NCI-H1092 treated with DMSO at 0.1 percent for 48 hours (cell line): Measurements from ENCODE around the gene ASXL3.

Experiments
- DNase-seq: peaks from one replicate; lab custom pipeline; 2025; lab: John Stamatoyannopoulos, UW

ASXL3 gene

GRCh38 chr18:33583901-33584300 is 5.9 kb downstream of the ASXL3 start:
- no peak for DNase-seq

GRCh38 chr18:33584548-33585430 is 6.8 kb downstream of the ASXL3 start:
- DNase-seq, result peak; percentile 76

- DNase-seq, result no peak
Measured at GRCh38 chr18:33585431-33585775, 7.4 kb downstream of the ASXL3 start.

- DNase-seq, result no peak
Measured at GRCh38 chr18:33588361-33588760, 10.3 kb downstream of the ASXL3 start.

- no peak for DNase-seq
Measured at GRCh38 chr18:33593261-33593660, 15.2 kb downstream of the ASXL3 start.

- DNase-seq, result no peak
Measured at GRCh38 chr18:33594799-33595198, 16.8 kb downstream of the ASXL3 start.

- peak; percentile 65 for DNase-seq
Measured at GRCh38 chr18:33596178-33596854, 18.3 kb downstream of the ASXL3 start.

GRCh38 chr18:33600846-33601245 is 22.8 kb downstream of the ASXL3 start:
- no peak for DNase-seq

GRCh38 chr18:33603454-33603853 is 25.4 kb downstream of the ASXL3 start:
- DNase-seq, result no peak

GRCh38 chr18:33605250-33605649 is 27.2 kb downstream of the ASXL3 start:
- DNase-seq, result no peak

- no peak for DNase-seq
Measured at GRCh38 chr18:33606621-33607020, 28.6 kb downstream of the ASXL3 start.

- DNase-seq, result no peak
Measured at GRCh38 chr18:33611525-33612135, 33.6 kb downstream of the ASXL3 start.

GRCh38 chr18:33612632-33613031 is 34.6 kb downstream of the ASXL3 start:
- no peak for DNase-seq

- no peak for DNase-seq
Measured at GRCh38 chr18:33616556-33616955, 38.5 kb downstream of the ASXL3 start.

- DNase-seq, result no peak
Measured at GRCh38 chr18:33627114-33627513, 49.1 kb downstream of the ASXL3 start.

GRCh38 chr18:33630476-33630875 is 52.5 kb downstream of the ASXL3 start:
- DNase-seq, result no peak

GRCh38 chr18:33641141-33641540 is 63.1 kb downstream of the ASXL3 start:
- DNase-seq, result no peak

GRCh38 chr18:33644494-33644893 is 66.5 kb downstream of the ASXL3 start:
- no peak for DNase-seq

GRCh38 chr18:33647365-33647764 is 69.3 kb downstream of the ASXL3 start:
- no peak for DNase-seq

- no peak for DNase-seq
Measured at GRCh38 chr18:33652635-33653034, 74.6 kb downstream of the ASXL3 start.

GRCh38 chr18:33653231-33653630 is 75.2 kb downstream of the ASXL3 start:
- no peak for DNase-seq

GRCh38 chr18:33656889-33657448 is 79.0 kb downstream of the ASXL3 start:
- DNase-seq, result no peak
